IMR-90 (cell line): ENCODE measurements around the gene SLC44A4. TPM values are rescaled to one million over a fixed set of nuclear protein-coding genes. Genes with fewer than 3 reads are reported as not detected.

Experiments
- ATAC-seq: fragments of 200-7000 bp; cut with Tn5 transposase; 2 replicates; pipeline ENCODE4 v1.9.1; 2020; ENCODE audit warnings: low read depth, mild to moderate bottlenecking, moderate library complexity
- BruUV-seq: library from RNA; stranded (reverse); fragments of 400-500 nt; replicated peaks from 2 replicates; lab custom pipeline; 2021; lab: Mats Ljungman, UMichigan
- CTCF ChIA-PET: fragments of 300-600 bp; formaldehyde crosslinking; extraction: SDS; loops from one replicate; lab custom pipeline; 2021; ENCODE audit warnings: antibody characterized with exemption; lab: Yijun Ruan, JAX
- POLR2A ChIA-PET: fragments of 300-600 bp; sonication (Branson Sonifier 250); formaldehyde crosslinking; loops from one replicate; lab custom pipeline; 2022; ENCODE audit warnings: antibody characterized with exemption; ENCODE audit not compliant: unreplicated experiment; lab: Charles Lee
- DNase-seq: peaks from one replicate; pipeline ENCODE4 v3.0.0; 2013
- H2AFZ ChIP-seq: replicated peaks from 2 replicates; pipeline ENCODE3; 2013; ENCODE audit warnings: low read length, mild to moderate bottlenecking; ENCODE audit not compliant: poor library complexity
- H2AK5ac ChIP-seq: 2 replicates; pipeline ENCODE4 v1.6.1; 2013; ENCODE audit warnings: low read depth, low read length, inconsistent platforms
- H2AK9ac ChIP-seq: replicated peaks from 2 replicates; pipeline ENCODE3; 2013; ENCODE audit warnings: mild to moderate bottlenecking, low read depth, low read length, moderate library complexity; ENCODE audit not compliant: poor library complexity
- H2BK120ac ChIP-seq: 2 replicates; pipeline ENCODE4 v1.6.1; 2013; ENCODE audit warnings: low read depth, low read length, inconsistent platforms
- H2BK15ac ChIP-seq: 3 replicates; pipeline ENCODE4 v1.6.1; 2013; ENCODE audit warnings: low read depth, low read length, inconsistent platforms
- H2BK20ac ChIP-seq: 2 replicates; pipeline ENCODE4 v1.6.1; 2013; ENCODE audit warnings: low read depth, mild to moderate bottlenecking, inconsistent platforms, low read length, moderate library complexity
- H2BK5ac ChIP-seq: 2 replicates; pipeline ENCODE4 v1.6.1; 2013; ENCODE audit warnings: mild to moderate bottlenecking, low read depth, low read length, inconsistent platforms; ENCODE audit not compliant: poor library complexity, severe bottlenecking
- H3K14ac ChIP-seq: replicated peaks from 2 replicates; pipeline ENCODE4 v1.6.1; 2013; ENCODE audit warnings: low read depth, low read length, inconsistent platforms
- H3K18ac ChIP-seq: 2 replicates; pipeline ENCODE4 v1.6.1; 2013; ENCODE audit warnings: low read depth, low read length, control low read depth
- H3K23ac ChIP-seq: 2 replicates; pipeline ENCODE4 v1.6.1; 2013; ENCODE audit warnings: low read depth, low read length, inconsistent platforms
- H3K27ac ChIP-seq: 2 replicates; pipeline ENCODE4 v1.5.1; 2013; ENCODE audit warnings: mild to moderate bottlenecking, control low read depth, low read length; ENCODE audit not compliant: insufficient read depth
- H3K27me3 ChIP-seq: 2 replicates; pipeline ENCODE4 v1.6.1; 2013; ENCODE audit warnings: low read length; ENCODE audit not compliant: control insufficient read depth, insufficient read depth
- H3K36me3 ChIP-seq: 2 replicates; pipeline ENCODE4 v1.6.1; 2013; ENCODE audit warnings: low read length, mixed read lengths; ENCODE audit not compliant: control insufficient read depth, insufficient read depth
- H3K4ac ChIP-seq: 2 replicates; pipeline ENCODE4 v1.6.1; 2013; ENCODE audit warnings: low read depth, low read length, inconsistent platforms
- H3K4me1 ChIP-seq: 2 replicates; pipeline ENCODE4 v1.6.1; 2013; ENCODE audit warnings: low read length, mixed read lengths; ENCODE audit not compliant: control insufficient read depth, insufficient read depth
- H3K4me2 ChIP-seq: 2 replicates; pipeline ENCODE4 v1.6.1; 2013; ENCODE audit warnings: low read depth, mild to moderate bottlenecking, control low read depth, low read length, moderate library complexity
- H3K4me3 ChIP-seq: 2 replicates; pipeline ENCODE4 v1.5.1; 2013; ENCODE audit warnings: low read depth, mild to moderate bottlenecking, control low read depth, low read length, moderate library complexity; ENCODE audit not compliant: insufficient read depth
- H3K56ac ChIP-seq: 2 replicates; pipeline ENCODE4 v1.6.1; 2013; ENCODE audit warnings: low read length, inconsistent platforms; ENCODE audit not compliant: insufficient read depth; ENCODE audit errors: extremely low read depth
- H3K79me1 ChIP-seq, 2 experiments: 2 replicates each; pipeline ENCODE4 v1.6.1; 2013; ENCODE audit warnings: low read length in 2 of 2, inconsistent platforms in 1 of 2, low read depth in 1 of 2
- H3K9ac ChIP-seq: 2 replicates; pipeline ENCODE4 v1.6.1; 2013; ENCODE audit warnings: low read depth, low read length, control low read depth
- H3K9me1 ChIP-seq: 2 replicates; pipeline ENCODE4 v1.6.1; 2013; ENCODE audit warnings: low read length, inconsistent platforms; ENCODE audit not compliant: insufficient read depth
- H3K9me3 ChIP-seq: 2 replicates; pipeline ENCODE4 v1.6.1; 2013; ENCODE audit warnings: low read length; ENCODE audit not compliant: control insufficient read depth, insufficient read depth
- H4K20me1 ChIP-seq: 2 replicates; pipeline ENCODE4 v1.6.1; 2013; ENCODE audit warnings: low read length, inconsistent platforms; ENCODE audit not compliant: insufficient read depth
- H4K5ac ChIP-seq: 2 replicates; pipeline ENCODE4 v1.6.1; 2013; ENCODE audit warnings: mild to moderate bottlenecking, low read depth, low read length, control low read depth
- H4K8ac ChIP-seq, 2 experiments: 2 replicates each; pipeline ENCODE4 v1.6.1; 2013; ENCODE audit warnings: low read depth in 2 of 2, low read length in 2 of 2, control low read depth in 1 of 2, inconsistent platforms in 1 of 2
- H4K91ac ChIP-seq: 2 replicates; pipeline ENCODE4 v1.6.1; 2013; ENCODE audit warnings: low read depth, low read length, inconsistent platforms; ENCODE audit not compliant: insufficient read depth
- BHLHE40 ChIP-seq: fragments of 150-350 bp; IDR thresholded peaks from 2 replicates; pipeline ENCODE4 v1.6.1; 2016; ENCODE audit warnings: mild to moderate bottlenecking, low read depth, low read length
- CEBPB ChIP-seq: IDR thresholded peaks from 2 replicates; pipeline ENCODE4 v1.6.1; 2012; ENCODE audit warnings: low read depth, low read length, improper control_type of control experiment
- CHD1 ChIP-seq: IDR thresholded peaks from 2 replicates; pipeline ENCODE4 v1.6.1; 2012; ENCODE audit warnings: low read depth, low read length, improper control_type of control experiment
- CTCF ChIP-seq: conservative IDR thresholded peaks from 2 replicates; pipeline ENCODE4 v1.5.1; 2012; ENCODE audit warnings: mild to moderate bottlenecking, low read depth, low read length, improper control_type of control experiment
- ELK1 ChIP-seq: fragments of 150-350 bp; IDR thresholded peaks from 2 replicates; pipeline ENCODE4 v1.6.1; 2016; ENCODE audit warnings: low read depth, mild to moderate bottlenecking, low read length, moderate library complexity, borderline replicate concordance
- FOS ChIP-seq: fragments of 150-350 bp; IDR thresholded peaks from 2 replicates; pipeline ENCODE4 v1.6.1; 2016; ENCODE audit warnings: low read depth, low read length
- MAFK ChIP-seq: IDR thresholded peaks from 2 replicates; pipeline ENCODE4 v1.6.1; 2012; ENCODE audit warnings: low read depth, low read length, improper control_type of control experiment
- MAZ ChIP-seq: IDR thresholded peaks from 2 replicates; pipeline ENCODE4 v1.6.1; 2012; ENCODE audit warnings: low read depth, mild to moderate bottlenecking, low read length, improper control_type of control experiment, moderate library complexity, borderline replicate concordance
- MXI1 ChIP-seq: IDR thresholded peaks from 2 replicates; pipeline ENCODE4 v1.6.1; 2012; ENCODE audit warnings: low read depth, mild to moderate bottlenecking, low read length, moderate library complexity, borderline replicate concordance
- NFE2L2 ChIP-seq: fragments of 150-350 bp; IDR thresholded peaks from 2 replicates; pipeline ENCODE4 v1.6.1; 2016; ENCODE audit warnings: low read depth, mild to moderate bottlenecking, low read length
- POLR2A ChIP-seq: IDR thresholded peaks from 2 replicates; pipeline ENCODE4 v1.6.1; 2012; ENCODE audit warnings: mild to moderate bottlenecking, low read depth, low read length
- RAD21 ChIP-seq: IDR thresholded peaks from 2 replicates; pipeline ENCODE4 v1.6.1; 2012; ENCODE audit warnings: low read length, improper control_type of control experiment
- RCOR1 ChIP-seq: IDR thresholded peaks from 2 replicates; pipeline ENCODE4 v1.6.1; 2012; ENCODE audit warnings: mild to moderate bottlenecking, low read length, improper control_type of control experiment; ENCODE audit not compliant: insufficient replicate concordance
- RFX5 ChIP-seq: IDR thresholded peaks from 2 replicates; pipeline ENCODE4 v1.8.0; 2012; ENCODE audit warnings: low read depth, mild to moderate bottlenecking, low read length, moderate library complexity
- SMC3 ChIP-seq: fragments of 150-350 bp; IDR thresholded peaks from 2 replicates; pipeline ENCODE4 v1.6.1; 2016; ENCODE audit warnings: low read depth, mild to moderate bottlenecking, antibody characterized with exemption, low read length, moderate library complexity
- USF2 ChIP-seq: fragments of 150-350 bp; IDR thresholded peaks from 2 replicates; pipeline ENCODE4 v1.6.1; 2017; ENCODE audit warnings: mild to moderate bottlenecking, antibody characterized with exemption, low read length, low read depth
- WGBS, 2 experiments: methylation state at CpG; one replicate each; pipeline versions ENCODE4 v1.1.5 to v1.1.7; 2013; ENCODE audit warnings: missing lambda C conversion rate in 2 of 2; ENCODE audit not compliant: insufficient read length in 1 of 2; ENCODE audit errors: extremely low coverage in 2 of 2; 5-methylcytosine and 5-hydroxymethylcytosine counted together
- dilution Hi-C: fragments of 300-500 bp; cut with HindIII; formaldehyde crosslinking; loops from one replicate; pipeline ENCODE4 v1.14.3; 2018; ENCODE audit warnings: low sequenced_read_pairs; ENCODE audit not compliant: unreplicated experiment
- in situ Hi-C: fragments of 300-500 bp; cut with MboI; formaldehyde crosslinking; loops from 3 replicates; pipeline ENCODE4 v1.14.3; 2019; ENCODE audit warnings: low sequenced_read_pairs, inconsistent platforms, mixed read lengths
- intact Hi-C: fragments of 100-400 bp; cut with micrococcal nuclease; formaldehyde crosslinking; loops from 2 replicates; pipeline ENCODE4 v1.10.0; 2022
- polyA plus RNA-seq, 3 experiments: library from polyadenylated mRNA; depleted of rRNA; stranded (reverse); fragments of >200 nt; gene quantifications; 2 replicates each; pipeline ENCODE4 v1.2.3, GENCODE V29; 2012; ENCODE audit warnings: low replicate concordance in 1 of 3
- total RNA-seq: library from RNA; depleted of rRNA; stranded (reverse); fragments of >200 nt; gene quantifications from 2 replicates; pipeline ENCODE4 v1.2.3, GENCODE V29; 2012

SLC44A4 gene
- total and polyA plus RNA-seq, 2 of the 4 experiments (the other 2 are of a cell fraction), result 0.14 to 0.36 TPM

GRCh38 chr6:31879143-31879542, 346 bp upstream of the SLC44A4 start:
- POLR2A ChIA-PET, result no interaction called here

More at GRCh38 chr6:31879143-31879542, 346 bp upstream of the SLC44A4 start:
- Histone ChIP-seq H4K20me1 (0 out of 2 replicates have a peak, but pooled peaks cover 2% of the 10 kb centered on the region), H3K14ac (no peak overlapping the region), H2AK9ac (no peak overlapping the region), H2AK5ac (no peak overlapping the region), H3K27ac (no peak overlapping the region), H2BK120ac (no peak overlapping the region), H3K4me1 (peaks cover 10% of the 10 kb centered on the region), H3K56ac (no peak overlapping the region), H3K9me1 (0 out of 2 replicates have a peak, but pooled peaks cover 2% of the 10 kb centered on the region), H3K9me3 (no peaks in the 10 kb centered on the region), H3K4ac (no peak overlapping the region), H4K5ac (no peak overlapping the region), H3K4me3 (no peak overlapping the region), H3K18ac (no peak overlapping the region), H2BK5ac (no peak overlapping the region), H4K8ac (no peak overlapping the region), H3K4me2 (no peak overlapping the region), H2BK15ac (no peak overlapping the region), H3K27me3 (no peaks in the 10 kb centered on the region), H4K91ac (no peak overlapping the region), H2AFZ (no peak overlapping the region), H3K9ac (no peak overlapping the region), H3K79me1 (no peaks in the 10 kb centered on the region), H3K36me3 (peaks cover 41% of the 10 kb centered on the region), H3K23ac (no peak overlapping the region), H2BK20ac (no peak overlapping the region)
- in situ Hi-C loops (no loop called here), intact Hi-C loops (no loop called here), dilution Hi-C loops (no loop called here)
- no peak for DNase-seq
- WGBS, 2 experiments, result 95% methylated on average over 6 of the region's 13 CpGs; no CpG with 5 or more reads in 1 of the 2 experiments
- no peak for ATAC-seq
- TF ChIP-seq MAFK (no peak), BHLHE40 (no peak), FOS (no peak), CEBPB (no peak), CHD1 (no peak), MAZ (no peak), RCOR1 (no peak), USF2 (no peak), RFX5 (no peak), CTCF (no peak), SMC3 (no peak), RAD21 (no peak), NFE2L2 (no peak), ELK1 (no peak), POLR2A (no peak), MXI1 (no peak)
- CTCF ChIA-PET, result no interaction called here
- no TSS peak for BruUV-seq
